IPS-NIHi7 (cell line): ENCODE measurements around the gene RABGAP1L.
"Not testable (repeated sequence)": the region's sequence is repeated elsewhere in the genome, so short reads cannot be mapped to it uniquely, and the experiment has no call there.

ENCODE experiments used
- DNase-seq: peaks from one replicate; pipeline ENCODE4 v3.0.0; 2012; ENCODE audit warnings: mixed read lengths; ENCODE audit errors: extremely low spot score

RABGAP1L gene

GRCh38 chr1:174800216-174800851 lies 641.0 kb downstream of the RABGAP1L start:
- no peak for DNase-seq

GRCh38 chr1:174800876-174801275 lies 641.6 kb downstream of the RABGAP1L start:
- DNase-seq: no peak

- no peak for DNase-seq
These were observed 650.5 kb downstream of the RABGAP1L start for GRCh38 chr1:174809755-174810280.

- no peak for DNase-seq
These were observed 652.7 kb downstream of the RABGAP1L start for GRCh38 chr1:174812016-174812415.

GRCh38 chr1:174812656-174813055 lies 653.3 kb downstream of the RABGAP1L start:
- DNase-seq: no peak

GRCh38 chr1:174815036-174815435 lies 655.7 kb downstream of the RABGAP1L start:
- no peak for DNase-seq

GRCh38 chr1:174815474-174815908 lies 656.2 kb downstream of the RABGAP1L start:
- DNase-seq: no peak

- not testable (repeated sequence) for DNase-seq
These were observed 657.3 kb downstream of the RABGAP1L start for GRCh38 chr1:174816621-174817020.

GRCh38 chr1:174818014-174818616 lies 658.8 kb downstream of the RABGAP1L start:
- DNase-seq: no peak

- no peak for DNase-seq
These were observed 659.6 kb downstream of the RABGAP1L start for GRCh38 chr1:174818951-174819350.

- no peak for DNase-seq
These were observed 660.3 kb downstream of the RABGAP1L start for GRCh38 chr1:174819596-174819995.

GRCh38 chr1:174825127-174825526 lies 665.8 kb downstream of the RABGAP1L start:
- DNase-seq: no peak

GRCh38 chr1:174825806-174826205 lies 666.5 kb downstream of the RABGAP1L start:
- DNase-seq: no peak

- no peak for DNase-seq
These were observed 668.9 kb downstream of the RABGAP1L start for GRCh38 chr1:174828264-174828663.

- no peak for DNase-seq
These were observed 670.7 kb downstream of the RABGAP1L start for GRCh38 chr1:174829990-174830389.

GRCh38 chr1:174836543-174836942 lies 677.2 kb downstream of the RABGAP1L start:
- DNase-seq: no peak

- no peak for DNase-seq
These were observed 678.1 kb downstream of the RABGAP1L start for GRCh38 chr1:174837386-174837785.

GRCh38 chr1:174839211-174839610 lies 679.9 kb downstream of the RABGAP1L start:
- DNase-seq: no peak

- DNase-seq: no peak
These were observed 682.4 kb downstream of the RABGAP1L start for GRCh38 chr1:174841747-174842146.

GRCh38 chr1:174848593-174849560 lies 689.6 kb downstream of the RABGAP1L start:
- not testable (repeated sequence) for DNase-seq

GRCh38 chr1:174850726-174851125 lies 691.4 kb downstream of the RABGAP1L start:
- no peak for DNase-seq

- DNase-seq: no peak
These were observed 699.0 kb downstream of the RABGAP1L start for GRCh38 chr1:174858301-174858700.
